HG03108 (cell line): ENCODE measurements around the gene CCDC146.
"Not testable (repeated sequence)": the region's sequence is repeated elsewhere in the genome, so short reads cannot be mapped to it uniquely, and the experiment has no call there.

ENCODE experiments used
- ATAC-seq: cut with Tn5 transposase; IDR thresholded peaks from one replicate; pipeline ENCODE4 v1.9.1; 2021; ENCODE audit warnings: moderate library complexity; ENCODE audit not compliant: unreplicated experiment

Gene CCDC146

DNA sequence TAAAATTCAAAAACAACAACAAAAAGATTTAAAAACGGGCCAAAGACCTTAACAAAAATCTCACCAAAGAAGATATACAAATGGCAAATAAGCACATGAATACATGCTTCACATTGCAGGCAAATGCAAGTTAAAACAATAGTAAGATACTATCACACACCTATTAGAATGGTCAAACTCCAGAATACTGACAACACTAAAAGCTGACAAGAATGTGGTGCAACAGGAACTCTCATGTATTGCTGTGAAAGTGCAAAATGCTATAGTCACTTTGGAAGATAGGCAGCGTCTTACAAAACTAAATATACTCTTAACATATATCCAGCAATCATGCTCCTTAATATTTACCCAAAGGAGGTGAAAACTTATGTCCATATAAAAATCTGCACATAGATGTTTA is 16.3 kb downstream of the CCDC146 start:
- ATAC-seq, result not testable (repeated sequence)

DNA sequence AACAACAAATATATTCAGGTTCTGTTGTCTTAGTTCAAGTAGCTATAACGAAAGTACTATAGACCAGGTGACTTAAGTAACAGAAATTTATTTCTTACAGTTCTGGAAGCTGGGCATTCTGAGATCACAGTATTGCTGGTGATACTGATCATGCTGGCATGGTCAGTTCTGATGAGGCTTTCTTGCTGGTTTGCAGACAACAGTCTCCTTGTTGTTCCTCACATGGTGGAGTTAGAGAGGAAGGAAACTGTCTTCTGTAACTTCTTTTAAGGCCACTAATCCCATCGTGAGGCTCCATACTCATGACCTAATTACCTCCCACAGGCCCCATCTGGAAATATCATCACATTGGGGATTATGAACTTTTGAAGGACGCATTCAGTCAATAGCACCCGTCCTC is 17.9 kb downstream of the CCDC146 start:
- ATAC-seq, result not testable (repeated sequence)

DNA sequence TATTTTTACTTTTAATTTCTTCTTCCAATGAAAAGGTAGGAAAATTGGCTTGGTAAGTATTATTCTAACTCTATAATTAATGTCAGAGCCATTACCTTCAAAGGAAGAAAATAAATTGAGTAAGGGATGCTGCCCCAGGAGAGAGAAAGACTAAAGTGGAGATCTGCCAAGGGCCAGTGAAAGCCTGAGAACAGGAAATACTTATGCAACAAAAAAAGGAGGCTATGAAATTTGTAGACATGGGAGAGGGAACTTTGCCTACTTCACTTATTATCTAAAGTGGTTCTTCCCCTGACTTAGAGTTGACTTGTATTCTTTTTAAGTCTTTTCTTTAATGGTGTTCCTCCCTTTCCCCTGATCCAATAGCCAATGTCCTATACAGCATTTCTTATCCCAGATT is 29.8 kb downstream of the CCDC146 start:
- ATAC-seq, result not testable (repeated sequence)

DNA sequence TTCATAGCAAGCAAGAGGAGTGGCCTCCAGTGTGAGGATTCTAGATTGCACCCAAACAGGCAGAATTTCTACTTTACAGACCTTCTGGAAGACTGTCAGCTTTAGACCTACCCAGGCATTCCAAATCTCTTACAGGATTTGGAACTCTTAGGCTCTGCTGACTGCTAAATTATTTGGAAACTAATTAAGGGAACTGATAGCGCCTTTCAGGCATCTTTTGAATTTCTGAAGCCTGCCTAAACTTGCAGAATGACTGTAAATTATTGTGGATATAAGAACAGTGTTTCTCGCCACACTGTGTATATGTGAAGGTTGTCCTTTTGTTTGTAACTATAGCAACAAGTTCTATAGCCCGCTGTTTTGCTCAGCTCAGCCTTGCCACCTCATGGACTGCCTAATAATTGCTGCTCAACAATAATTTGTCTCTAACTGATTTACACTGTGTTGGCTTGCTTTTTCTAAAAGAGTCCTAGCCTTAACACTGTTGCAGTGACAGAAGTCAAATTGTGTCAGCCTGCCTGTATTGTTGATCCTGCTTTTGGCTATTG is 32.6 kb downstream of the CCDC146 start:
- peak; percentile 36 for ATAC-seq

DNA sequence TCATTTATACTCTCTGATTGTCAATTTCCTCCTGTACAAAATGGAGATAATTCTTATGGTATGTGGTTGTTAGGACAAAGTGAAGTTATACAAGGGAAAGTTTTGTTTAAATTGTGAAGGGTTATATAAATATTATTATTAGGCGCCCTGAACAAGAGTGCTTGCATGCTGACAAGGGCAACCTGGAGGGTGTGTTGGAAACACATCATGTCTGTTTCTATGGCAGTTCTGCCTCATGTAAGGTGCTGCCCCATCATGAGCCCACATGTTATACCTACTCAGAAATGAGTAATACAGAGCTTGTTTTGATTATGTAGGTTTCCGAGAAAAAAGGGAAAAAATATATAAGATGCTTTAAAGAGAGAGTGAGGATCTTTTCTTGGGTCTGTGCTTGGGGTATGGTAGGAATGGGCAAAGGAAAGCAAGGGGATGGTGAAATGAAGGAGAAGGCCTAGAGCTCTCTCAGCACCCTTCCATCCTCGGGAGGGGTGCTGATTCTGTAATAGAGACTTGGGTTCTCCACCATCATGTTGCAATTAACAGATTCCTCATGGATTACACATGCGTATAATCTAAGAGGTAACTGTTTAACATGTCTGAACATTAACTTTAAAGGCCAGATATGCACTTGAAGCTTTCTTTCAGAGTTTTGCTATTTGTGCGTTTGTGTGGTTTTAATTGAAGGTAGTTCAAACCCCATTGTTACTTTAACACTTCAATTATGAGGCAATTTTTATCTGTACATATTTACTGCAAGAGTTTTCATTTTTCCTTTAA is 33.4 kb downstream of the CCDC146 start:
- not testable (repeated sequence) for ATAC-seq

DNA sequence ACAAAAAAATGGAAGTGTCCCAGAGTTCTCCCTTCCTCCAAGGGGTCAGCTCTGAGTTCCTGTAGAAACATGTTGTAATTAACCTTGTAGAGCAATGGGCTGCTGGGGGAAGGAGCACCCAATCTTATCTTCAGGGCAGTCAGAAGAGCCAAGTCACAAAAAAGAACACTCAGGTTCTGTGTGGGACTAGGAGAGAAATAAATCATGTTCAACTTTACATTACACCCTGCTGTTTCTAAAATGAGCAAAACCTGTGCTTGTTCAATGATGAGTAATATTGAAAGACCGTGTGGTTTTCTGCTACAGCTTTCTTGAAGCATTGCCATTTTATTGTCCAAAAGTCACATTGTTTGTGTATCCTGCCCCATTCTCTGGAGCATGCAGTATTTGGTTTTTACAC is 34.6 kb downstream of the CCDC146 start:
- peak; percentile 76 for ATAC-seq

DNA sequence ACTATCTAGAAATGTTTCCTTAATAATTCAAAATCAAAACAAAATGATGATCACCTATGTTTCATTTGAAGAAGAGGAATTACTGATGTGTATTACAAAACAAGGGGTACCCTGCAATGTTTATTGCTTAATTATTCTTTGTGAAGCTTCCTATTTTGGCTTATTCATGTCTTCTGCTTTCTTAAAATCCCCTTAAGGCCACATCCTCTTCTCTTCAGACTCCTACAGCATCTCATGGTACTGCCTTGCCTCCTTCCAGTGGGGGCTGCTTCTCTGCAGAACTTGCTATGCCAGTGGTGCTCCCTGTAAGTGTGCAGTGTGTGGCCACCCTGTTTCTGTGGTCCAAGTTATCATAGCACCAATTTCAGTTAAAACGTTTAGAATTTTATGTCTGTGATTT is 35.0 kb downstream of the CCDC146 start:
- peak; percentile 60 for ATAC-seq

DNA sequence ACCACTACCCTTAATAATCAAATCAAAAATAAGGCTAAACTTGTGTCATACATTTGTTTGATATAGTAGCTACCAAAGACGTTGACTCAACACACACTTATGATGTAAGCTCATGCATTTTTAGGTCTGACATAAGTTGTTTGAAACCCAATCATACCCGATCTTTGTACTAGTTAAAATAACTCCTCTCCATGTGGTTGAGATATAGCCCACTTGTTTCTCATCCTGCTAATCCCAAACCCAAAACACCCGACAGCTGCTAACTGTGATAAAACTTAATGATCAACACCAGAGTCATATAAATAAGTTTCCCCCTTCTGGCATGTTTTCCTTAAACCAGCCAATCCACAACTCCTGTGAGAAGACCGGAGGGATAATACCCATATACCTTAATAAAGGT is 48.7 kb downstream of the CCDC146 start:
- ATAC-seq, result not testable (repeated sequence)

DNA sequence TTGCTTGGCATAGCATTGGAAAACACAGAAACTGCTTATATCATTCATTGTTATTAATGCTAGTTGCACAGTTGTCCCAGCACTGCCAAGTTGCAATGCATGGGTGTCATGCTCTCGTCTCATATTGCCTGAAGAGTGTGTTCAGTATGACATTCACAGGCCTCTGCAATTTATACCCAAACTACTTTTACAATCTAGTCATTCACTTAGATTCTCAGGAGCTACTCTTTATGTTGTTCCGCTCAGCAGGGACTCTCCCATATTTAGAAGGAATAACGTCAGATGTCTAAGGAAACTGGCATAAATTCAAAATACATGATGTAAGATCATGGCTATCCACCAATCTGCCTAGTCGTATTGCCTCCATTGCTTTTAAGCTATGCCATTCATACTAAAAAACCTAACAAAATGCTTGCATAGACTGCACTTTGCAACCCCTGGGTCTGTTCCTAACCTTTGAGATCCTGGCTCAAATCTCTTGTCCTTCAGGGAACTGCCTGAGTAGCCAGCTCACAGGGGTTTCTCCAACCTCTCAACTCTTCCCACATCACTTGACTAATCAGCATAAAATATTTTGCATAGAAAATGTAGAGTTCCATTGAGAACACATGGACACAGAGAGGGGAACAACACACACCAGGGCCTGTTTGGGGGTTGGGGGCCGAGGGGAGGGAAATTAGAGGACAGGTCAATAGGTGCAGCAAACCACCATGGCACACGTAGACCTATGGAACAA is 50.2 kb downstream of the CCDC146 start:
- not testable (repeated sequence) for ATAC-seq

DNA sequence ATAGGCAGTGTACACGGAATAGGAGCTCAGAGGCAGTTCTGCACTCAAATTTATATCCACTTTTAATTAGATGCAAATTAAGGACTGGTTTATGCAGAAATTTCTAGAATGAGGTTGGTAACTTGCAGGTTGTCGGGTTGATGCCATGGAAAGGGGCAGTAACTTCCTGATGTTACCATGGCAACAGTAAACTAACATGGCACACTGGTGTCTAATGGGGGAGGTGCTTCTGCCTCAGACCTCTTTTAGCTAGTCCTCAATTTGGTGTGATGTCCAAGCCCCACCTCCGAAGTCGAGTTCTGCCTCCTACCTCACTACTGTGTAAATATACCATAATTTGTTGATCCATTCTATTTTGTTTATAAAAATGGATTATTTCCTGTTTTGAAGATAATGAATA is 52.0 kb downstream of the CCDC146 start:
- ATAC-seq, result not testable (repeated sequence)

DNA sequence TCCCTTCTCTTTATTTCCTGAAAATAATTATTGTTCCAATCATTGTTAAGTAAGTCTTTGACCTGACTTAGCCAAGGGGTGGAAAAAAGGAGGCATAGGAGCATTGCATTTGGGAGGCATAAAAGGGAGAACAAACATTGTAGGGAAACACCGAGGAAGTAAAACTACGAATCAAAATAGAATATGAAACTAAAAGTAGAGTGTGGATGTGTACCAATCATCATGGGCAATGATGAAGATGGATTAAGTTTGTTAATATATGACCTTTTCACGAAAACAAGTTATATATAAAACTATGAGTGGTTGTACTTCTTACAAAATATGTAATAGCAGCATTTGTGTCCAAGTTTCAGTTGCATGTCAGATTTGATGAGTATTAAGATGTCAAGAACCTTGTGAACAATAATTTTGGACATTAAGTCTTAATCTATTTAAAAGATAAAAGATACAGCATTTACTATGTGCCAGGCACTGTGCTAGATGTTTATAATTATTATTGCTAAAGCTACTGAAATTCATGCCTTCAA is 52.9 kb downstream of the CCDC146 start:
- ATAC-seq, result peak; percentile 70

DNA sequence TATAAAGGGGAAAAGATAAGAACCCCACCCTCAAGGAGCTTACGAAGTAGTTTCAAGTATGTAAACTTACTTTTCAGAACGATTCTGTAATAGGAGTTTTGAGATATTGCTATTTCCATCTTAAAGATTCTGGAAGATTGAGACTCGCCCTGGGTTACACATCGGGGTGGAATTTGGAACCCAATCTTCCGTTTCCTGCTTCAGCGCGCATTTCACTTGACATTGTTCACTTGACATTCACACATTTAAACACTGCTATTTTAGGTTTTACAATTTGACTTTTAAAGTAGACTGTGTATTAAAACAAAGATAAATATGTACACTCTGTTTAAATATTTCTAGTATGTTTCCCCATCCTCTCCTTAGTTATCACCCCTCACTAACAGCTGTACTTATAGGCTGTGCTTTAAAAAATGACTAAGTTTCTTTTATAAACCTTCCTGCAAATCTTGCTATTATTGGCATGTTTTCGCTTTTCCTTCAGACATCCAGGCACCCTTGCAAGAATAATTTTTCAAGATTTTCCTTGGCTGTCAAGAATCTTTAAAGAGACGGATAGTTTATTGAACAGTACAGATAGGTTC is 55.0 kb downstream of the CCDC146 start:
- not testable (repeated sequence) for ATAC-seq

DNA sequence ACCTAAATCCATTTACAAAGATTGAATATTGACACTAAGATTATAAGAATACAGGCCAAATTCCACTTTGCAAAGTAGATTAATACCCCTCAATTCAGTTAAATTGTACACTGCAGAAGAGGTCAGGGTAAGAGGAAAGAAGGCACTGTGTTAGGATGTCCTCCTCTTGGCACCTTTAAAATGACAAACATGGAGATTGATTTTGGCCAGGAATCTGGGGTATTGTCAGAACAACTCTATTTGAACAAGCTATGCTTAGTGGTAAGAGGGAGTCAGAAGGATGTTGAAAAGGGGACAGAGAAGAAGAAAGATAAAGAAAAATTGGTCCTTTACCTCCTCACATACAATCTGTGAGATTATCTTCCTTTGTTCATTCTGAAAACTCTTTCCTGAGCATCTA is 55.6 kb downstream of the CCDC146 start:
- not testable (repeated sequence) for ATAC-seq

DNA sequence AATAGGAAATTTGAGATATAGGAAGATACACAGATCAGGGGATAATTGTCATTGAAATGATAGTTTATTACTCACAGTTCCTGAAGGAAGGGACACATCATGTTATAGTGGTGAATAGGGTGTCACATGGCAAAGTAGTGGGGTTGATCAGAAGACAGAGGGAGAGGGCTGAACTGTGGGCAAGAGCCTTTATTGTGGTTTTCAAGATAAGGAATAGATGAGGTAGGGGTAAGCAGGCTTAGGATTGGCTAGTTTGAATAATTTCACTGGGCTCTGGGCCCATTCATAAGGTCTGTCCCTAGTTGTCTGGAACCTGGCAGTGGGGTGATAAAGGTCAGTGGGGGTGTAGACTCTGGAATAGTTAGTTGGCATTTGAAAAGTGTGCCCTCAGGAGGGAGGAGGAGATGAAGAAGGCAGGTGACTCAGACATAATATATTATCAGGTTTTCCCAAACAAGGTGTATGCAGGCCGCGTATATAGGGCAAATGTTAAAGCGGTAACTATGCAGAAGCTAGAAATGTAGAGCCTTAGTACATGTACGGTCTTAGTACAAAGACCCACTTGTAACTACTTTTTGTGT is 58.7 kb downstream of the CCDC146 start:
- no peak for ATAC-seq

DNA sequence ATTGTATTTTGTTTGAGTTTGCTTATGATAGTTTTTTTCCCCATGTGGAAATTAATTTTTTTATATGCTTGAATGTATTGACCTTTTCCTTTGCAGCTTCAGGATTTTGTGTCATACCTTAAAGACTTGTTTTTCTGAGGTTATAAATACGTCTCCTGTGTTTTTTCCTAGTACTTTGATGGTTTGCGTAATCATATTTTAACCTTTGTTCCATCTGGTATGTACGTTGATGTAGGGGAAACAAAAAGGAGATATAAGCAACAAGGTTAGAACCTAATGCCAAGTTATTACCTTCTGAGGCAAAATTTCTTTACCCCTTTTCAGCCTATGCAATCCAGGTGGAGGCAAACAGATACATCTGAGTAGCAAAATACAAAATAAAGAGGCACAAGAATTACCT is 59.3 kb downstream of the CCDC146 start:
- no peak for ATAC-seq

DNA sequence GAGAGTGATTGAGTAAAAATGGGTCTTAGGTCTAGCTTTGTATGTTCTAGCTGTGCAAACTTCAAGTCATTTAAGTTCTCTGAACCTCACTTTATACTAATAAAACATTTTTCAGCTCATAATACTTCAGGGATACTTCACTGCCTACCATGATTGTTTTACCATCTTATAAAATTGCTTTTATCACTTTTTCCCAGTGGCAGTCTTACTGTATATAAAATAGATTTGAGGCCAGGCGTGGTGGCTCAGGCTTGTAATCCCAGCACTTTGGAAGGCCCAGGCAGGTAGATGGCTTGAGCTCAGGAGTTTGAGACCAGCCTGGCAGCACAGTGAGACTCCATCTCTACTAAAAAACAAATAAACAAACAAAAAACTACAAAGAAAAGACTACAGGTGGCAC is 59.8 kb downstream of the CCDC146 start:
- no peak for ATAC-seq

DNA sequence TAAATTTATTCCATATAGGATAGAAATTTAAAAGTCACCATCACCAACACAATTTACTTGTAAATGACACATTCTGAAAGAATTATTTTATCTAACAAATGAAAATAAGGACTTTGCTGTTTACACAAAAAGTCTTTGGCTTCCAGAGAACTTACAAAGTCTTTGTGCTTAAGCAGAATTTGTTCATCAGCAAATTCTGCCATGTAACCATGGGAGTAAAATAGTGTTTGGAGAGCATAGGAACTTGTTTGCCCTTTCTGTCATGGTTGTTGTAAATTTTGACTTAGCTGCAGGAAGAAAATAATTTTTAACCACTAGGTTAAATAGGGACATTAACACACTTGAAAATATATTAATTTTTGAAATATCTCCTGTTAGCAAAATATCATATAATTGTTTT is 62.0 kb downstream of the CCDC146 start:
- ATAC-seq, result no peak

DNA sequence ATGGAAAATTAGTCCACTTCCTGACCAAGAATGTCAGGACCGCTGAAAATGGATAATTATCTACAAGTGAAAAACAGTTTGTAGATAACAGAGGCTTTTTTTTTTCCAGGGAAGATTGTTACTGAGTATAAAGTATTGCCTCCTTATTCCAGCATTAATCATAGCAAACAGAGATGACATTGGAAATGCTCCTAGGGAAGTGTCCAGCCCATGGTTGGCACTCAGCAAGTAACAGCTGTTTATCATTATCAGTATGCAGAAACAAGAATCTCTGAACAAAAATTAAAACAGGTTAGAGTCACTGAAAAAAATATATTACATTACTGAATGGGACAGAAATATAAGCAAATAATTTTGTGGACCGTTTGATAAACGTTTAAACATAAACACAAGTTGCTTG is 62.6 kb downstream of the CCDC146 start:
- ATAC-seq, result no peak

DNA sequence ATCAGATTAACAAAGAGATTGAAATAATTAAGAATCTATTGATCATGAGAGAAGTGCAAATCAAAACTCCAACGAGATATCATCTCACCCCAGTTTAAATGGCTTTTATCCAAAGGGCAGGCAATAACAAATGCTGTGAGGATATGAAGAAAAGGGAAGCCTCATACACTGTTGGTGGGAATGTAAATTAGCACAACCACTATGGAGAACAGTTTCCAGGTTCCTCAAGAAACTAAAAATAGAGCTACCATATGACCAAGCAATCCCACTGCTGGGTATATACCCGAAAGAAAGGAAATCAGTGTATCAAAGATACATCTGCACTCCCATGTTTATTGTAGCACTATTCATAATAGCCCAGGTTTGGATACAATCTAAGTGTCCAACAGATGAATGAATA is 63.5 kb downstream of the CCDC146 start:
- no peak for ATAC-seq

DNA sequence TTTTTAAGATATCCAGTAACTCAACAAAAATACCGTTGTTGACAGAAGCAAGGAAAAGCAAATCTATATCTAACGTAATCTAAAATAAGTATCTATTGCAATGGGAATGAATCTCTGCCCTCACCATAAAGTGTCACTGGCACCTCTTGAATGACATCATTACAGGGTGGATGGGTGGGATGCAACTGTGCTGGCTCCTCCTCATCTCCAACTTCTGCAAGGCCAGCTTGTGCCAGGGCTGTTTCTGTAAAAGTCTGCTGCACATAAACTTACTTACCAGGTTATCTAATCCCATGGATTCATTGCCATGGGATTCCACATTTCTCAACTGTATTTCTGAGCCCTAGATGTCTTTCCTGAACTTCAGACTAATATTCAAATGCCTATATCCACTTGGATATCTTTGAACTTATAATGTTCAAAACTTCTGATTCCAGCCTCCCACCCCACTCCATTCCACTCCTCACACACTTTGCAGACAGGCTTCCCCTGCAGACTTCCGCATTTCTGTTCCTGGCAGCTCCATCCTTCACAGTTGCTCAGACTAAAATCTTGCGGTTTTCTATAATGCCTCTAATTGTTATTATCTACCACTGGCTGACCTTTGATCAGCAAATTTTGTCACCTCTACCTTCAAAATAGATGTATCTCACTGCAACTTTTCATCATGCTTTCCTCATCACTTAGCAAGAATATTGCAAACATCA is 66.5 kb downstream of the CCDC146 start:
- no peak for ATAC-seq
